Measurements from ENCODE around the gene EIF5B.
"Not testable (repeated sequence)": the region's sequence is repeated elsewhere in the genome, so short reads cannot be mapped to it uniquely, and the experiment has no call there.

EIF5B gene

GRCh38 chr2:99336804-99337112, 431 bp upstream of the EIF5B start:
- H3K36me3 ChIP-seq = peaks cover 17% of the 10 kb centered on the region
- no peak for TF ChIP-seq Cebpa-rat (IDR thresholded peaks at IDR 0.05)
- peaks cover 85% of the 10 kb centered on the region for H4K20me1 ChIP-seq
- no peaks in the 10 kb centered on the region for H3K27me3 ChIP-seq
- peak overlapping the region; percentile 93 for H3K9ac ChIP-seq
- peak overlapping the region; percentile 93 for H3K4me3 ChIP-seq
- H3K4me2 ChIP-seq = peak overlapping the region; percentile 88
- H3K27ac ChIP-seq = peak overlapping the region; percentile 92
- peaks cover 39% of the 10 kb centered on the region for H3K4me1 ChIP-seq
- H3K9me3 ChIP-seq = no peaks in the 10 kb centered on the region

- Histone ChIP-seq H3K36me3 (peaks cover 13% of the 10 kb centered on the region), H3K4me2 (peak overlapping the region; percentile 88), H3K4me3 (peak overlapping the region; percentile 93), H4K20me1 (peaks cover 85% of the 10 kb centered on the region), H3K27me3 (no peaks in the 10 kb centered on the region), H3K9ac (peak overlapping the region; percentile 93), H3K27ac (peak overlapping the region; percentile 92), H3K4me1 (peaks cover 39% of the 10 kb centered on the region), H3K9me3 (no peaks in the 10 kb centered on the region)
- no peak for TF ChIP-seq Cebpa-rat (IDR thresholded peaks at IDR 0.05)
Measured at GRCh38 chr2:99338029-99338585, 918 bp downstream of the EIF5B start.

- no peaks in the 10 kb centered on the region for H3K9me3 ChIP-seq
- H3K4me1 ChIP-seq = peaks cover 25% of the 10 kb centered on the region
- H4K20me1 ChIP-seq = peaks cover 85% of the 10 kb centered on the region
- H3K36me3 ChIP-seq = peaks cover 24% of the 10 kb centered on the region
- no peaks in the 10 kb centered on the region for H3K27me3 ChIP-seq
- H3K4me2 ChIP-seq = no peak overlapping the region
- no peak overlapping the region for H3K27ac ChIP-seq
- H3K9ac ChIP-seq = no peak overlapping the region
- no peak overlapping the region for H3K4me3 ChIP-seq
- TF ChIP-seq Cebpa-rat (IDR thresholded peaks at IDR 0.05) = no peak
Measured at GRCh38 chr2:99340669-99341236, 3.6 kb downstream of the EIF5B start.

- H3K9ac ChIP-seq = no peak overlapping the region
- H3K27ac ChIP-seq = no peak overlapping the region
- peaks cover 99% of the 10 kb centered on the region for H4K20me1 ChIP-seq
Measured at GRCh38 chr2:99342536-99342935, 5.3 kb downstream of the EIF5B start.

GRCh38 chr2:99345446-99345845, 8.3 kb downstream of the EIF5B start:
- H3K9ac ChIP-seq, H3K4me2 ChIP-seq, H3K27me3 ChIP-seq, H3K27ac ChIP-seq, H3K9me3 ChIP-seq, H3K4me3 ChIP-seq: not testable (repeated sequence)
- peaks cover 17% of the 10 kb centered on the region for H3K4me1 ChIP-seq
- peaks cover 100% of the 10 kb centered on the region for H4K20me1 ChIP-seq
- H3K36me3 ChIP-seq = peaks cover 31% of the 10 kb centered on the region

More at GRCh38 chr2:99342536-99342935, 5.3 kb downstream of the EIF5B start:
- no peak overlapping the region for H3K4me2 ChIP-seq
- H3K27me3 ChIP-seq = no peaks in the 10 kb centered on the region
- H3K4me1 ChIP-seq = peaks cover 28% of the 10 kb centered on the region
- no peaks in the 10 kb centered on the region for H3K9me3 ChIP-seq
- H3K36me3 ChIP-seq = peaks cover 31% of the 10 kb centered on the region
- no peak overlapping the region for H3K4me3 ChIP-seq
- TF ChIP-seq Cebpa-rat (IDR thresholded peaks at IDR 0.05) = no peak

- no peak for TF ChIP-seq Cebpa-rat (IDR thresholded peaks at IDR 0.05)
- Histone ChIP-seq H4K20me1 (peaks cover 100% of the 10 kb centered on the region), H3K9me3 (no peaks in the 10 kb centered on the region), H3K4me2 (no peak overlapping the region), H3K4me1 (peaks cover 17% of the 10 kb centered on the region), H3K27ac (no peak overlapping the region), H3K9ac (no peak overlapping the region), H3K4me3 (no peak overlapping the region), H3K36me3 (peaks cover 31% of the 10 kb centered on the region), H3K27me3 (no peaks in the 10 kb centered on the region)
Measured at GRCh38 chr2:99346218-99346617, 9.0 kb downstream of the EIF5B start.

- peaks cover 17% of the 10 kb centered on the region for H3K4me1 ChIP-seq
- no peak overlapping the region for H3K27ac ChIP-seq
- TF ChIP-seq Cebpa-rat (IDR thresholded peaks at IDR 0.05) = no peak
- no peaks in the 10 kb centered on the region for H3K9me3 ChIP-seq
- H3K4me2 ChIP-seq = no peak overlapping the region
- peaks cover 25% of the 10 kb centered on the region for H3K36me3 ChIP-seq
- no peak overlapping the region for H3K4me3 ChIP-seq
- H3K27me3 ChIP-seq = no peaks in the 10 kb centered on the region
- H4K20me1 ChIP-seq = peaks cover 100% of the 10 kb centered on the region
- H3K9ac ChIP-seq = no peak overlapping the region
Measured at GRCh38 chr2:99348173-99348572, 11.0 kb downstream of the EIF5B start.

GRCh38 chr2:99350194-99350593, 13.0 kb downstream of the EIF5B start:
- Histone ChIP-seq H3K27ac (no peak overlapping the region), H3K4me1 (peaks cover 12% of the 10 kb centered on the region), H3K27me3 (no peaks in the 10 kb centered on the region), H3K4me2 (no peak overlapping the region), H3K9me3 (no peaks in the 10 kb centered on the region), H3K9ac (no peak overlapping the region), H3K36me3 (peaks cover 15% of the 10 kb centered on the region), H3K4me3 (no peak overlapping the region), H4K20me1 (peaks cover 100% of the 10 kb centered on the region)
- TF ChIP-seq Cebpa-rat (IDR thresholded peaks at IDR 0.05) = no peak

- no peak for TF ChIP-seq Cebpa-rat (IDR thresholded peaks at IDR 0.05)
- Histone ChIP-seq H3K9me3 (no peaks in the 10 kb centered on the region), H3K9ac (no peak overlapping the region), H3K4me3 (no peak overlapping the region), H3K4me1 (no peaks in the 10 kb centered on the region), H4K20me1 (peaks cover 100% of the 10 kb centered on the region), H3K36me3 (peaks cover 14% of the 10 kb centered on the region), H3K27ac (no peak overlapping the region), H3K27me3 (no peaks in the 10 kb centered on the region), H3K4me2 (no peak overlapping the region)
Measured at GRCh38 chr2:99354070-99354469, 16.9 kb downstream of the EIF5B start.

GRCh38 chr2:99354825-99355224, 17.6 kb downstream of the EIF5B start:
- not testable (repeated sequence) for H3K27ac ChIP-seq, H3K4me1 ChIP-seq, H3K9ac ChIP-seq, H3K27me3 ChIP-seq, H3K4me3 ChIP-seq, H3K9me3 ChIP-seq, H3K4me2 ChIP-seq
- Histone ChIP-seq H3K36me3 (peaks cover 14% of the 10 kb centered on the region), H4K20me1 (peaks cover 100% of the 10 kb centered on the region)

GRCh38 chr2:99356853-99357252, 19.7 kb downstream of the EIF5B start:
- Histone ChIP-seq H3K36me3 (peaks cover 24% of the 10 kb centered on the region), H3K27me3 (no peaks in the 10 kb centered on the region), H3K9ac (no peak overlapping the region), H3K4me3 (no peak overlapping the region), H3K4me1 (no peaks in the 10 kb centered on the region), H4K20me1 (peaks cover 89% of the 10 kb centered on the region), H3K27ac (no peak overlapping the region), H3K4me2 (no peak overlapping the region), H3K9me3 (no peaks in the 10 kb centered on the region)
- no peak for TF ChIP-seq Cebpa-rat (IDR thresholded peaks at IDR 0.05)
